Hepatocyte (in vitro differentiated cells): ENCODE data around the gene IDI1. TPM values are rescaled to one million over a fixed set of nuclear protein-coding genes. Genes with fewer than 3 reads are reported as not detected.

Source experiments
- DNase-seq: peaks from one replicate; pipeline ENCODE4 v3.0.0-alpha.2; 2016; ENCODE audit warnings: low spot score
- H2AFZ ChIP-seq: fragments of 200-600 bp; sonication (generic); 2 replicates; pipeline ENCODE4 v1.6.0; 2016; ENCODE audit warnings: antibody characterized with exemption, mild to moderate bottlenecking
- H3K27ac ChIP-seq: fragments of 200-600 bp; sonication (generic); 2 replicates; pipeline ENCODE4 v1.5.1; 2016; ENCODE audit warnings: mild to moderate bottlenecking
- H3K27me3 ChIP-seq: fragments of 200-600 bp; sonication (generic); 2 replicates; pipeline ENCODE4 v1.6.1; 2016
- H3K36me3 ChIP-seq: fragments of 200-600 bp; sonication (generic); replicated peaks from 2 replicates; pipeline ENCODE4 v1.5.1; 2016; ENCODE audit warnings: low read depth; ENCODE audit not compliant: insufficient read depth
- H3K4me1 ChIP-seq: fragments of 200-600 bp; sonication (generic); 2 replicates; pipeline ENCODE4 v1.5.1; 2016; ENCODE audit warnings: mild to moderate bottlenecking, moderate library complexity; ENCODE audit not compliant: insufficient read depth
- H3K4me2 ChIP-seq: fragments of 200-600 bp; sonication (generic); 2 replicates; pipeline ENCODE4 v1.6.0; 2016
- H3K4me3 ChIP-seq: fragments of 200-600 bp; sonication (generic); 2 replicates; pipeline ENCODE4 v1.5.1; 2016; ENCODE audit warnings: mild to moderate bottlenecking
- H3K79me2 ChIP-seq: fragments of 200-600 bp; sonication (generic); 2 replicates; pipeline ENCODE4 v1.6.0; 2017; ENCODE audit warnings: mild to moderate bottlenecking
- H3K9me2 ChIP-seq: fragments of 200-600 bp; sonication (generic); replicated peaks from 2 replicates; pipeline ENCODE4 v1.6.0; 2017; ENCODE audit warnings: mild to moderate bottlenecking; ENCODE audit not compliant: insufficient read depth
- H3K9me3 ChIP-seq: fragments of 200-600 bp; sonication (generic); 2 replicates; pipeline ENCODE4 v1.5.1; 2016; ENCODE audit warnings: low read depth, mild to moderate bottlenecking
- H4K20me1 ChIP-seq: fragments of 200-600 bp; sonication (generic); 2 replicates; pipeline ENCODE4 v1.6.0; 2016; ENCODE audit warnings: mild to moderate bottlenecking; ENCODE audit not compliant: insufficient read depth, poor library complexity, severe bottlenecking
- EZH2 ChIP-seq: fragments of 200-600 bp; sonication (generic); IDR thresholded peaks from 2 replicates; pipeline ENCODE4 v1.6.1; 2016; ENCODE audit warnings: antibody characterized with exemption, mild to moderate bottlenecking, borderline replicate concordance
- EZH2phosphoT487 ChIP-seq: fragments of 200-600 bp; sonication (generic); IDR thresholded peaks from one replicate; pipeline ENCODE4 v1.6.1; 2018; ENCODE audit warnings: antibody characterized with exemption, mild to moderate bottlenecking, low read depth, moderate library complexity; ENCODE audit not compliant: unreplicated experiment, severe bottlenecking
- WGBS: methylation state at CpG from one replicate; pipeline ENCODE4 v1.1.6; 2016; ENCODE audit warnings: low lambda C conversion rate; ENCODE audit errors: missing lambda C conversion rate; 5-methylcytosine and 5-hydroxymethylcytosine counted together
- polyA plus RNA-seq: library from polyadenylated mRNA; unstranded; fragments of >200 nt; fragmentation: Nextera tagmentation; extraction: Ambion mirVana; gene quantifications from 2 replicates; pipeline ENCODE4 v1.2.1, GENCODE V29; 2016
- total RNA-seq: library from RNA; depleted of rRNA; stranded (reverse); fragments of >200 nt; gene quantifications from 2 replicates; pipeline ENCODE4 v1.2.3, GENCODE V29; 2014
- TF ChIP-seq, protein P1 (sequence below): fragments of 200-600 bp; sonication (generic); IDR thresholded peaks from 2 replicates; pipeline ENCODE4 v1.5.1; 2016; ENCODE audit warnings: antibody characterized with exemption, mild to moderate bottlenecking; ENCODE audit not compliant: poor library complexity

IDI1 gene
- total and polyA plus RNA-seq, 2 experiments from 2014 or later: 228 to 303 TPM

DNA sequence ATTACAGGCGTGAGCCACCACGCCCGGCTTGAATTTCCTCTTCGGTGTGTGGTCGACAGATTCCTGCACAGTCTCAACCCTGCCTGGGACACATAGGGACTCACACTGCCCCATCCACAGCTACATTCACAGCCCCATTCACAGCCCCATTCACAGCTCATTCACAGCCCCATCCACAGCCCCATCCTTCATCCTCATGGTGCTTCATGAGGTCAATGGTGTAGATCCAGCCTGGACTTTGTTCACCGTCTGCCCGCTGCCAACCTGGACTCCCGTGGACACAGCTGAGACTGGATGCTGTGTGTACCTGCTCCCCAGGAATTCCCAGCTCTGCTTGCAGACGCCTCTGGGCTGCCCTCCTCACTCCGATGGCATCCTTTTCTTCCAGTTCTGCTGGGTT is 28.5 kb downstream of the IDI1 start:
- H3K79me2 ChIP-seq: no peaks in the 10 kb centered on the region
- no peaks in the 10 kb centered on the region for H3K27me3 ChIP-seq
- H3K27ac ChIP-seq: no peak overlapping the region
- no peaks in the 10 kb centered on the region for H3K9me2 ChIP-seq
- WGBS: 92% methylated on average over 10 of the region's 10 CpGs
- no peak for DNase-seq
- no peak overlapping the region for H3K4me3 ChIP-seq
- H2AFZ ChIP-seq: no peak overlapping the region
- no peaks in the 10 kb centered on the region for H3K4me1 ChIP-seq
- no peaks in the 10 kb centered on the region for H3K36me3 ChIP-seq
- H3K4me2 ChIP-seq: no peak overlapping the region
- H3K9me3 ChIP-seq: no peaks in the 10 kb centered on the region
- TF ChIP-seq EZH2phosphoT487: no peak
- TF ChIP-seq, protein P1, sequence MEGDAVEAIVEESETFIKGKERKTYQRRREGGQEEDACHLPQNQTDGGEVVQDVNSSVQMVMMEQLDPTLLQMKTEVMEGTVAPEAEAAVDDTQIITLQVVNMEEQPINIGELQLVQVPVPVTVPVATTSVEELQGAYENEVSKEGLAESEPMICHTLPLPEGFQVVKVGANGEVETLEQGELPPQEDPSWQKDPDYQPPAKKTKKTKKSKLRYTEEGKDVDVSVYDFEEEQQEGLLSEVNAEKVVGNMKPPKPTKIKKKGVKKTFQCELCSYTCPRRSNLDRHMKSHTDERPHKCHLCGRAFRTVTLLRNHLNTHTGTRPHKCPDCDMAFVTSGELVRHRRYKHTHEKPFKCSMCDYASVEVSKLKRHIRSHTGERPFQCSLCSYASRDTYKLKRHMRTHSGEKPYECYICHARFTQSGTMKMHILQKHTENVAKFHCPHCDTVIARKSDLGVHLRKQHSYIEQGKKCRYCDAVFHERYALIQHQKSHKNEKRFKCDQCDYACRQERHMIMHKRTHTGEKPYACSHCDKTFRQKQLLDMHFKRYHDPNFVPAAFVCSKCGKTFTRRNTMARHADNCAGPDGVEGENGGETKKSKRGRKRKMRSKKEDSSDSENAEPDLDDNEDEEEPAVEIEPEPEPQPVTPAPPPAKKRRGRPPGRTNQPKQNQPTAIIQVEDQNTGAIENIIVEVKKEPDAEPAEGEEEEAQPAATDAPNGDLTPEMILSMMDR: no peak
- TF ChIP-seq EZH2: no peak
- H4K20me1 ChIP-seq: no peaks in the 10 kb centered on the region

DNA sequence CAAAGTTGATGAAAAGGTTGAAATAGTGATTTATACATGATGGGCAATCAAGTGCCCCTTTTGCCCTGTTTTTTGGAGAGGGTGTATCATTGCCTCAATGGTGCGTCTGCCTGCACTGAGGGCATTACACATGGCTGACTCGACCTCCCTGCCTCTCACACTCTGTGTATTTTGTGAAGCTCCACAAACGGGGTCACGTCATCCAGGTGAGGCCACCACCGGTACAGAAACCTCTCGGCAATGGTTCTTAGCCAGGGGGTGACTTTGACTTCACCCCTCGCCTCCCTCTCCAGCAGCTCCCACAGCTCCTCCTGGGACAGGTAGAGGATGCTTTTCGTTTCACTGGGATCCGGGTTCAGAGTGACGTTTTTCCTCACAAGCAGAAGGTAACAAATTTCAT is 29.6 kb downstream of the IDI1 start:
- H3K9me2 ChIP-seq: no peaks in the 10 kb centered on the region
- 95% methylated on average over 10 of the region's 10 CpGs for WGBS

DNA sequence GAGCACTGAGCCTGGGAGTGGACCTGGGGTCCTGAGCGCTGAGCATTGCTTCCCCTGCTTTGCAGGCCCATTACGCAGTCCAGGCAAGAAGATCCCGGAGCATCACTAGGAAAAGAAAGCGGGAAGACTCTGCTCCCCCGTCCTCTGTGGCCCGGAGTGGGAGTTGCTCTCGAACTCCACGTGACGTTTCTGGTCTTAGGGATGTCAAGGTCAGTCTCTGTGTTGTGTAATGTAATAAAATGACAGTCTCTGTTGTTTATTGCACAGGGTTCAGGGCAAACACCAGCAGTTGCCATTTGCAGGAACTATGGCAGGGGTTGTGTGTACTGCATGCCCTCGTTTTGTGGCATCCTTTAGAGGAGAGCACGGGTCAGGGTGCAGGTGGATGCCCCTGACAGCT is 33.2 kb downstream of the IDI1 start:
- Histone ChIP-seq H2AFZ (no peak overlapping the region), H4K20me1 (no peaks in the 10 kb centered on the region), H3K27ac (no peak overlapping the region), H3K4me3 (no peak overlapping the region), H3K36me3 (no peaks in the 10 kb centered on the region), H3K4me1 (no peaks in the 10 kb centered on the region), H3K9me2 (no peaks in the 10 kb centered on the region), H3K9me3 (no peaks in the 10 kb centered on the region), H3K27me3 (no peaks in the 10 kb centered on the region), H3K79me2 (no peaks in the 10 kb centered on the region), H3K4me2 (no peak overlapping the region)
- TF ChIP-seq, protein P1: no peak
- no peak for TF ChIP-seq EZH2phosphoT487
- TF ChIP-seq EZH2: no peak
- DNase-seq: no peak
- WGBS: 96% methylated on average over 11 of the region's 11 CpGs

More for the DNA sequence above, 29.6 kb downstream of the IDI1 start:
- no peak overlapping the region for H3K27ac ChIP-seq
- H3K79me2 ChIP-seq: no peaks in the 10 kb centered on the region
- H3K27me3 ChIP-seq: no peaks in the 10 kb centered on the region
- H3K4me1 ChIP-seq: no peaks in the 10 kb centered on the region
- H2AFZ ChIP-seq: no peak overlapping the region
- no peaks in the 10 kb centered on the region for H3K9me3 ChIP-seq
- no peak overlapping the region for H3K4me2 ChIP-seq
- H3K4me3 ChIP-seq: no peak overlapping the region
- TF ChIP-seq EZH2phosphoT487 (no peak), EZH2 (no peak)
- TF ChIP-seq, protein P1: no peak
- no peaks in the 10 kb centered on the region for H4K20me1 ChIP-seq
- DNase-seq: no peak
- H3K36me3 ChIP-seq: no peaks in the 10 kb centered on the region

DNA sequence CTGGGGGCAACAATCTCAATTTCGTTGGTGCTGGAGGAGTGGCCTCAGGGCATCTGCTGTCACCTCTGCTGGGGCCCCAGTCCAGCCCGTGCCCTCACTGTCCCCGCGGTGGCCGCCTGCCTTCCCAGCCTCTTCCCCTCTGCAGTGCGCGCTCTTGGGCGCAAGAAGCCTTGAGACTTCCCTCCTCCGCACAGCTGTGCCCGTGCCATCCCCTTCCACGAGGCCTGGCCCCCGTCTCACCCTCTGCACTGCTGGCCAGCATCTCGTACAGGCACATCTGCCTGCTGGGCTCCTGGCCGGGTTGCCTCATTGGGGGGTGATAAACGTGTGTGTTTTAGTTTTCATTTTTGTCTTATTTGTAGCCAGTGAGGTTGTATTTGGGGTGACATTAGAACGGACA is 37.2 kb downstream of the IDI1 start:
- H3K27ac ChIP-seq: no peak overlapping the region

More for the DNA sequence above, 37.2 kb downstream of the IDI1 start:
- Histone ChIP-seq H3K4me3 (no peak overlapping the region), H3K36me3 (no peaks in the 10 kb centered on the region), H3K9me2 (no peaks in the 10 kb centered on the region), H3K4me1 (no peaks in the 10 kb centered on the region), H3K27me3 (no peaks in the 10 kb centered on the region), H3K79me2 (no peaks in the 10 kb centered on the region), H4K20me1 (no peaks in the 10 kb centered on the region), H3K4me2 (no peak overlapping the region), H2AFZ (no peak overlapping the region), H3K9me3 (no peaks in the 10 kb centered on the region)
- TF ChIP-seq EZH2phosphoT487: no peak
- TF ChIP-seq EZH2: no peak
- TF ChIP-seq, protein P1: no peak
- WGBS: 94% methylated on average over 16 of the region's 16 CpGs
- no peak for DNase-seq
